WERI-Rb-1 (cell line): ENCODE measurements around the gene RGP1.

ENCODE experiments used
- DNase-seq: peaks from one replicate; pipeline ENCODE4 v3.0.0-alpha.2; 2020
- H3K27ac ChIP-seq: fragments of 250-450 bp; sonication (Bioruptor Pico); 2 replicates; pipeline ENCODE4 v1.5.1; 2020; ENCODE audit warnings: mild to moderate bottlenecking, moderate library complexity
- H3K27me3 ChIP-seq: fragments of 250-450 bp; sonication (Bioruptor Pico); 2 replicates; pipeline ENCODE4 v1.5.1; 2021; ENCODE audit warnings: mild to moderate bottlenecking, low read depth, moderate library complexity; ENCODE audit not compliant: insufficient read depth, severe bottlenecking
- H3K36me3 ChIP-seq: fragments of 250-450 bp; sonication (Bioruptor Pico); 2 replicates; pipeline ENCODE4 v1.5.1; 2020; ENCODE audit warnings: mild to moderate bottlenecking, moderate library complexity
- H3K4me3 ChIP-seq: 2 replicates; pipeline ENCODE4 v1.5.1; 2011; ENCODE audit warnings: low read depth, mild to moderate bottlenecking, control low read depth, low read length
- H3K9me3 ChIP-seq: fragments of 250-450 bp; sonication (Bioruptor Pico); 2 replicates; pipeline ENCODE4 v1.5.1; 2021; ENCODE audit warnings: mild to moderate bottlenecking, moderate library complexity; ENCODE audit not compliant: severe bottlenecking
- TF ChIP-seq, protein P1 (sequence below): IDR thresholded peaks from 2 replicates; pipeline ENCODE4 v1.5.1; 2011; ENCODE audit warnings: low read depth, mild to moderate bottlenecking, control low read depth, inconsistent platforms, low read length

RGP1 gene

DNA sequence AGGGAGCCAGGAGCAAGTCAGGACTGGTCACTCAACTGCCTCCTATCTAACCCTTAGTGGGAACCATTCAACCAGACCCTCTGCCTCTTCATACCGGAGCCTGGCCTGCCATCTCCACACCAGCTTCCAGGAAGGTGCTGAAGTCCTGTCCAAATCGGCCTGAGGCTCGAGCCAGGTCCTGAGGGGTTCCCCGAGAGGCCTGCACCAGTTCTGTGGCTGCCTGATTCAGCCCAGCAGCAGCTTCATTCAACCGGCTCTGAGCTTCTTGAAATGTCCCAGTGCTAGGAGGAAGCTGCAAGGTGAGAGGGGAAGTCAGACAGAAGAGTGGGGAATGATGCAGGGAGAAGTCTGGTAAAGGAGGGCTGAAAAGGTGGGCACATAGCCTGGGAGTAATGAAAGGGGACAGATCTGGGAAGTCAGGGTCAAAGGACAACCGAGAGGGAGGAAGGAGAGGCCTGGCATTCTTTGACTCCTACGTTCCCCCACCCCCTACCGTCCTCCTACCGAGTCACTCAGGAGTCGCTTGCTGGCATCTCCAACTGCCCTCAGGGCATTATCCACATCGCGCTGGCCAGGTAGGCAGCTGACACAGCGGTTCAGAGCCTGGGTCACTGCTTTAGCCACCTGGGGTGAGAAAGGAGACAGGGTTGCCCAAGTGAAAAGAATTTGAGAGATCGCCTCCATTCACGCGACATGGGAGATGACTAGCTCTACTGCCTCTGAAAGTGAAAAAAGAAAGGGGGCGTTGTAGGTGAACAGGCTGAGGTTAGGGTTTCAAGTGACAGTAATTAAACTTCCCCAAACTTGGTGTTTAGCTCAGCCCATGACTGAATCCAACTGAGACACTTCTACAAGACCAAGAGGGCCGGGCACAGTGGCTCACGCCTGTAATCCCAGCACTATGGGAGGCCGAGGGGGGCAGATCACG lies 37.3 kb upstream of the RGP1 start:
- DNase-seq = no peak
- Histone ChIP-seq H3K9me3 (no peaks in the 10 kb centered on the region), H3K36me3 (peaks cover 85% of the 10 kb centered on the region), H3K27ac (no peak overlapping the region), H3K27me3 (no peaks in the 10 kb centered on the region), H3K4me3 (no peak overlapping the region)
- TF ChIP-seq, protein P1, sequence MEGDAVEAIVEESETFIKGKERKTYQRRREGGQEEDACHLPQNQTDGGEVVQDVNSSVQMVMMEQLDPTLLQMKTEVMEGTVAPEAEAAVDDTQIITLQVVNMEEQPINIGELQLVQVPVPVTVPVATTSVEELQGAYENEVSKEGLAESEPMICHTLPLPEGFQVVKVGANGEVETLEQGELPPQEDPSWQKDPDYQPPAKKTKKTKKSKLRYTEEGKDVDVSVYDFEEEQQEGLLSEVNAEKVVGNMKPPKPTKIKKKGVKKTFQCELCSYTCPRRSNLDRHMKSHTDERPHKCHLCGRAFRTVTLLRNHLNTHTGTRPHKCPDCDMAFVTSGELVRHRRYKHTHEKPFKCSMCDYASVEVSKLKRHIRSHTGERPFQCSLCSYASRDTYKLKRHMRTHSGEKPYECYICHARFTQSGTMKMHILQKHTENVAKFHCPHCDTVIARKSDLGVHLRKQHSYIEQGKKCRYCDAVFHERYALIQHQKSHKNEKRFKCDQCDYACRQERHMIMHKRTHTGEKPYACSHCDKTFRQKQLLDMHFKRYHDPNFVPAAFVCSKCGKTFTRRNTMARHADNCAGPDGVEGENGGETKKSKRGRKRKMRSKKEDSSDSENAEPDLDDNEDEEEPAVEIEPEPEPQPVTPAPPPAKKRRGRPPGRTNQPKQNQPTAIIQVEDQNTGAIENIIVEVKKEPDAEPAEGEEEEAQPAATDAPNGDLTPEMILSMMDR = no peak

DNA sequence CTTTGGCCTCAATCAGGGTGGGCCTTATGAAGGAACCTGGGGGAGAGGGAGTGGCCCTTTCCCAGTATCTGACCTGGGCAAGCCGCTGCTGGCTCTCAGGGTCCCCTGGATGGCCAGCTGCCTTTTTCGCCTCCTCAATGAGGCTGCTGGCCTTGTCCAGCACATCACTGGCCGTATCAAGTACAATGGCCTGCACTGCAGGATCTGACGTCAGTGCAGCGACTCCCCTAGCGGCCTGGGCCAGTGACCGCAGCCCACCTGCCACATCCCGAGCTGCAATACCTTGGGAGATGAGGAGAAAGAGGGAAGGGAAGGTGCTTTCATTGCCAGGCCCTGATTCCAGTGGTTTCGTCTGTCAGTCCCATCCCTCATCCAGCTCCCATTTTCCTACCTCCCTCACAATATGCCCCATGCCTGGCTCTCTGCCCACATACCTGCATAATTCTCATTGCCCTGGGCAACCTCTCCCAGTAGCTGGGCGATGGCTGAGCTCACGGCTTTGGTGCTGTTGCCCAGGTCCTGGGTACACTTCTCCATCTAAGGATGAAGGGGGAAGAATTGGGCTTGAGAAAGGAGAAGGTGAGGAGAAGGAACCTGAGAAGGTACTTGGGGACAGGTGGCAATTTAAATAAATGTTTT lies 36.2 kb upstream of the RGP1 start:
- no peak for DNase-seq
- Histone ChIP-seq H3K9me3 (no peaks in the 10 kb centered on the region), H3K27ac (no peak overlapping the region), H3K27me3 (no peaks in the 10 kb centered on the region), H3K4me3 (no peak overlapping the region), H3K36me3 (peaks cover 85% of the 10 kb centered on the region)
- TF ChIP-seq, protein P1 = no peak

DNA sequence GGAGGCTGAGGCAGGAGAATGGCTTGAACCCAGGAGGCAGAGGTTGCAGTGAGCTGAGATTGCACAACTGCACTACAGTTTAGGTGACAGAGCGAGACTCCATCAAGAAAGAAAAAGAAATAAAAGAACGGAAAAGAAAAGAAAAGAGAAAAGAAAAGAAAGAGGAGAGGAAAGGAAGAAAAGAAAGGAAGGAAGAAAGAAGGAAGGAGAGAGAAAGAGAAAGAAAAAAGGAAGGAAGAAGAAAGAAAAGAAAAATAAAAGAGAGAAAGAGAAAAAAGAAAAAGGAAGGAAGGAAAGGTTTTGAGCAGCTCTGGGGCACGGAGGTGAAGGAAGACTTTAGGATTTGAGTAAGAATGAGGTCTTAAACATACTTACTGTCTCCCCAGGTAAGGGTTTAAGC lies 35.5 kb upstream of the RGP1 start:
- Histone ChIP-seq H3K36me3 (peaks cover 85% of the 10 kb centered on the region), H3K4me3 (no peak overlapping the region), H3K9me3 (no peaks in the 10 kb centered on the region), H3K27me3 (no peaks in the 10 kb centered on the region), H3K27ac (no peak overlapping the region)
- DNase-seq = no peak
- TF ChIP-seq, protein P1 = no peak

DNA sequence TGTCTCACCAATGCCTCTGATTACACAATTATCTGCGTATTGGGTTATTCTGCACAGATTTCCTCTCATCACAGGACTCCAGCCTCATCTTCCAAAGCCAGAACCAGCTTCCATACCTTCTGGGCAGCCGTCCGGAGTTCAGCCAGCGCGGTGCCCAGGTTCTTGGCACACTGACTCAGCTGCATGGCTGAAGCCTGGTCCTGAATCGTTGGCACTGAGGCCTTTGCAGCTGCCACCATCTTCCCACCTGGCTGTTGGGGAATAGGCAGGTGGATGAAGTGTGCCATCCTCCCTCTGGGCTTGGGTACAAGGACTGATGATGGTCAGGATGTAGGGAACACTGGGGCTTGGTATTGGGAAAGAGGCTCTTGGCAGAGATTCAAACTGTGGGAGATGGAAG lies 35.0 kb upstream of the RGP1 start:
- no peaks in the 10 kb centered on the region for H3K27me3 ChIP-seq
- TF ChIP-seq, protein P1 = no peak
- H3K36me3 ChIP-seq = peaks cover 83% of the 10 kb centered on the region

DNA sequence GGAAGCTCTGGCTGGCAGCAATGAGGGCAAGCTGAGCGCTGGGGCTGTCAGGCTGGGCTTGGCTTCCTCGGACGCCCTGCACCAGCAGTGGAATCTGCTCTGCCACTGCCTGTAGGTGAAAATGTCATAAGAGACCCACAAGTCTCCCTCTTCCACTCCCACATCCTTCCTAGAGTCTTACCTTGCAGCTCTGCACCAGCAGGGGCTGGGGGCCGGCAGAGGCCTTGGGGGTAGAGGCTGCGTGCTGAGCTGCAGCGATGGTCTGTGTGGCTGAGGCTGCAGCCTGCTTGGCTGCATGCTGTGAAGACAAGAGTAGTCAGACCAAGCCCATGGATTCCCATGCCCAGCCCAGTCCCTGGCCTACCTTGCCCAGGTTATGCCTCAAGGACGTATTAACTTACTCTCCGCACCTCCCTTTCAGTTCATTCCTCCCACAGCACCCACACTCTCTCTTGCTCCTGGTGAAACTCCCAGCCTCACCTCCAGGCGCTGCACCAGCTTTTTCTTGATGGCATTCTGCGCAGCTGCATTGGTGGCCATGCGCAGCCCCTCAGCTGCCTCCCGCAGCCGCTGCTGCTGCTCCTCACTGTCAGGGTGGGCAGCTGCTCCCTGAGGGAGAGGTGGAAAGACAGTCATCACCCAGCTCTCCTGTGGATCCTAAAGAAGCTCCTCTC lies 34.4 kb upstream of the RGP1 start:
- H3K27me3 ChIP-seq = no peaks in the 10 kb centered on the region
- no peaks in the 10 kb centered on the region for H3K9me3 ChIP-seq
- no peak overlapping the region for H3K4me3 ChIP-seq
- no peak for DNase-seq
- TF ChIP-seq, protein P1 = no peak
- no peak overlapping the region for H3K27ac ChIP-seq
- H3K36me3 ChIP-seq = peaks cover 85% of the 10 kb centered on the region

More for the DNA sequence above, 35.0 kb upstream of the RGP1 start:
- H3K27ac ChIP-seq = no peak overlapping the region
- H3K9me3 ChIP-seq = no peaks in the 10 kb centered on the region
- DNase-seq = no peak
- no peak overlapping the region for H3K4me3 ChIP-seq
